Kidney glomerular epithelial cell (primary cell): Measurements from ENCODE around the gene PTPRE.

Experiments used
- DNase-seq: peaks from one replicate; lab custom pipeline; 2025; lab: John Stamatoyannopoulos, UW

PTPRE gene

DNA sequence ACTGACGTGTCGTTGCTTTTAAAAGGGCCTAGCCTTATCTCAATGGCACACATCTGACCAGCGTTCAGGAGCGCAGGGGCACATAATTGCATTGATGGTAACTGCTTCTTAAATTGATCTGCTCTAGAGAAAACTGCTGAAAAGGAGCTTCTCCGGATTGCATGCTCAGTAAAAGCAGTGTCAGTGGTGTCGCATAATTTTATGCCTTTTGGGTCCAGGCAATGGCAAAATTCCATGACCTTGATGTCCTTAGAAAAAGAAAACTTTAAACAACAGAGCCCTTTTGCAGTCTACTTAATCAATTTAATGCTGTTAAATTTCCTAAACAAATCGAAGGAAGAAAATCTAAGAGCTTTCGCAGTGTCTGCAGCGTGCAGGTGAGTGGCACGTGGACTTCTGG lies 75.7 kb downstream of the PTPRE start:
- DNase-seq = no peak

- no peak for DNase-seq
These were observed 76.6 kb downstream of the PTPRE start for GRCh38 chr10:127983344-127984100.

DNA sequence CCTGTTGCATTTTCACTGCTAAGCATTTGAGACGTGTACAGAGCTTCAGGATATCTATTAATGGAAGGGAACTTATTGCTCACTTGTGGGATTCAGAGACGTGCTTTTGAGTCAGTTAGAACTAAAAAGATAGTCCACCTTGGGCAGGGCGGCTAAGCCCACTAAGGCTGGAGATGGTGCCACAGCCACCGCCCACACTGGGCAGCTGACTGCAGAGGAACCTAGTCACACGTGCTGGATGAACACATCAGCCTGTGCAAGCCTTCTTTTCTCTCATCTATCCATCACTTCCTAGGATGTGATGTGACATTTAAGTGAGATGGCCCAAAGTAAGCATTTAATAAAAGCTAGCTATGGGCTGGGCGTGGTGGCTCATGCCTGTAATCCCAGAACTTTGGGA lies 78.0 kb downstream of the PTPRE start:
- DNase-seq = no peak

DNA sequence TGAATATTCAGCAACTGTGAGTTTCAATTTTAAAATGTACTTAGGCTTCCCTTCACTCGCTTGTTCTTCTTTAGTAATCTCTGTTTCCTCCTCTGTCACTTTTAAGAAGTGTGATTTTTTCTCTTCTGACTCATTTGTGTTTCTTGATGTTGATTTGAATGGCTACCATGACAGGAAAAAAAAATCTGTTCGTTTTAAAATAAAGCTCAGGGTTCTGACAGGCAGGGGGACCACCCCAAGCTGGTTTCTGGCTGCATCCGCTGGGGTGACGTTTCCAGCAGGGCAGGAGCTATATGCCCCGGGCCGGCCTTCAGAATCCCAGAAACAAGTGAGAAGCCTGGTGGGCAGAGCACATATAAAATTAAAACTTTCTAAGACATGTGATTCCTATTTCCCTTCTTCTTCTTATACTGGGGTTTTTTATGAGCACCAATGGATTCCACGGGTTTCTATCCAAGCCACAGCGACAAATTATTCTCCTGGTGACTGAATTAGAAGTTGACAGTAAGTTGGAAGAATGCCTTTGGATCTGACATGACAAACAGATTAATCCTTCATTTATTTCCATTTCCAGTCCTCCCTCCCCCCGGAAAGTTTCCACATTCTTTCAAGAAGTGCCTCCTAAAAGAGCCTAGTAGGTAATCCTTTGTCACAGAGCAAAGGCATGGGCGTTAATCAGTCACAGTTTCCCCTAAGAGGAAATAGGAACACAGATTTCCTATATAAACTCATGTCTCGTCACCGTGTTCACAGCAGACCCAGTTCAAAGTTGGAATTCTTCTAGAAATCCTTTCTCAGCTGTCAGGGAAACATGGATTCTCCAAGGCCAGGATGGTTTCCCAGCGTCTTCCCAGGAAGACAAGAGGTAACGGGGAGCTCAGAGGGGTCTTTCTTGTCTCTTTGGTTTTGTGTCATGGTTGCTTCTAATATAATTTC lies 79.9 kb downstream of the PTPRE start:
- no peak for DNase-seq

- DNase-seq = no peak
These were observed 80.8 kb downstream of the PTPRE start for GRCh38 chr10:127987467-127988380.

- DNase-seq = no peak
These were observed 82.6 kb downstream of the PTPRE start for GRCh38 chr10:127989481-127990012.

DNA sequence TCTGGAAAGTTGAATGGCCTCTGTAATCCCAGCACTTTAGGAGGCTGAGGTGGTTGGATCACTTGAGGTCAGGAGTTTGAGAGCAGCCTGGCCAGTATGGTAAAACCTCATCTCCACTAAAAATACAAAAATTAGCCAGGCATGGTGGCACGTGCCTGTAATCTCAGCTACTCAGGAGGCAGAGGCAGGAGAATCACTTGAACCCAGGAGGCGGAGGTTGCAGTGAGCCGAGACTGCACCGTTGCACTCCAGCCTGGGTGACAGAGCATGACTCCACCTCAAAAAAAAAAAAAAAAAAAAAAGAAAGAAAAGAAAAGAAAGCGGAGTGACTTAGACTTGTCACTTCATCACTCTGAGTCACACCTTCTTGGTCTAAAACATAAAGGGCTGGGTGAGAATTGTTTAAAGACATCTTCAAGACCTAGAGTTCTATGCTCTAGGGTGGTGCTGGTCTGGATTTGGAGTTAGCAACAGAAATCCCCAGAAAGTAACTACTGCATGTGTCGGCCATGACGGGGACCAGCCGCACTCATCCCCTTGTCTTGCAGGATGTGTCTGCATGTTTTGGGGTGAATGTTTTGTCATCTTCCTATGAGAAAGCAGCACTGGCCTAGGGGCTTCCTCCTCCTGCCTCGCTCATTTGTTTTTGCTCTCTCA lies 83.4 kb downstream of the PTPRE start:
- peak; percentile 53 for DNase-seq

GRCh38 chr10:127990846-127991542 lies 84.1 kb downstream of the PTPRE start:
- DNase-seq = peak; percentile 99

DNA sequence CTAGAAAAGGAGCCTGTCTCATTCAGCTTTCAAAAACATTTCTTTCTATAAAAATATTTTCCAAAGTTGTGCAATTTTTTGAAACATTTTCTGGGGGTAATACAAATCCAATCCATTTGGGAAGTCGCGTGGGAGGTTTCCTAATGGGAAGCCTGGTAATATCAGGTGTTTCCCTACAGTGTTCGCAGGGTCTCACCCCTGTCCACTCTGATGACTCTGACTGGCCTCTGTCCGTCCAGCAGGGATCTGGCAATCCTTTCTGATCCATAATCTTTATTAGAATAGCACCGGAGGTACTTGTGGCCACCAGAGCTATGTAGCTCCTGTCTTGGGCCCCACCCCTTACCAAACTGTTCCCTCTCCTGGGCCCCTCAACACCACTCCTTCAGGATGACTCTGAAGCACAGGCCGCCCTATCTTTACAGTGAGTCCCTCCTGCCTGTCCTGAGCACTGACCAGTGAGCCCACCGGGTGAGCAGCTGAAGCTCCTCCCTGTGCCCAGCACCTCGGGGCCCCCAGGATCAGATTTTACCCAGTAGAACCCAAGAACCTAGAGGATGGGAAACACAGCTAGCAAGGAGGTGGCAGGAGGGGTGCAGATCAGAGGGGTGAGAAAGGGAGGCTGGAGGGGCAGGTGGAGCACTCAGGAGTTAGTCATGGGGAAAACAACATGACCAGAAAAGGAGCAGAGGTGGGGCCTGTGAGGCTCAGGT lies 84.8 kb downstream of the PTPRE start:
- DNase-seq = no peak

DNA sequence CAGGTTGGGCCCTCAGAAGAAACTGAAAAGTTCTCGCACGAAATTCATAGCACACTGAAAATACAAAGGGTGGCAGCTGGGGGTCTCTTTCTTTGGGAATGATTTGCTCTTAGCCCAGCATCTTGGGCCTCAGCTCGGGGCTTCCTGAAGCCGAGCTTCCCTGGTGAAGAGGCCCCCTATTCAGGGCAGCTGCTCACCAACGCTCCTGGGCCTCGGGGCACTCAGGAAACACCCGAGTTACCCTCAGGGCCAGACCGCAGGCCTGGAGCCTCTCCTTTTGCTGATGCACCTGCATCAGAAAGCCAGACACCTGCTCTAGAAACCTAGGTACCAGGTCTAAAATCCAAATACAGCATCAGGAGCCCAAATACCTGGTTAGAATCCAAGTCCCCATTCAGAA lies 85.5 kb downstream of the PTPRE start:
- DNase-seq = no peak

GRCh38 chr10:127993056-127993690 lies 86.3 kb downstream of the PTPRE start:
- no peak for DNase-seq

GRCh38 chr10:127995939-127996338 lies 89.0 kb downstream of the PTPRE start:
- no peak for DNase-seq

DNA sequence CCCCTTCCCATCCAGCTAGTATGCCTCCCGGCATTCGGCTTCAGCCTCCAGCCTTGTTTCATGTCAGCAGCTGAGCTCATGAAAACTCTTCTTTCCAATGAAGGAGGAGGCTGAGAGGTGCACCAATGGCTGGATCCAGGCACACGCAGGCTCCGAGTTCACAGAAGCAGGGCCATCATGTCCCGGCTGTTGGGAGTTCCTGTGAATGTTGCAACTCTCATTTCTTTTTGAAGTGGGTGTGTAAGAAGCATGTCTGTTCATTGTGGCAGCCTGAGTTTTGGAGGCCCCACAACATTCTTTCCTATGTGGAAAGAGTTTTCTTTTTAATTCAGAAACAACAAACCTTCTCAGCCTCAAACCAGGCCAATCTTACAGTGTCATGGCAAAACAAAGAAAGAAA lies 89.7 kb downstream of the PTPRE start:
- DNase-seq = no peak

DNA sequence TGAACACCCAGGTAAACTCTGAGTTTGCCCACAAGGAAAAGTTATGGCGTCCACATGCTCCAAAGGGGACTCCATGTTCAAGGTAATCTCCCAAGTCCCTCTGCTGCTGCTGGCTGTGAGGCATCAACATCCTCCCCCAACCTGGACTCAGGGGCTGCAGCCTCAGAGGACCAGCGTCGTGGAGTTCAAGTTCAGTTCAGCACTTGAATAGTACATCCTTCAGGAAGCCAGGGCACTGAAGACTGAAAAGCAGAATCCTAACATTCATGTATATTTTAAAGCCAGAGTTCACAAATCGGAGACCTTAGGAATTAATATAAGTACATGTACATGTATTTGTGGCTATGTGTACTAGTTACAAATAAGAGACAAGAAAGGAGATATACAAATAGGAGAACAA lies 90.4 kb downstream of the PTPRE start:
- DNase-seq = no peak

GRCh38 chr10:127997937-127998336 lies 91.0 kb downstream of the PTPRE start:
- DNase-seq = no peak

DNA sequence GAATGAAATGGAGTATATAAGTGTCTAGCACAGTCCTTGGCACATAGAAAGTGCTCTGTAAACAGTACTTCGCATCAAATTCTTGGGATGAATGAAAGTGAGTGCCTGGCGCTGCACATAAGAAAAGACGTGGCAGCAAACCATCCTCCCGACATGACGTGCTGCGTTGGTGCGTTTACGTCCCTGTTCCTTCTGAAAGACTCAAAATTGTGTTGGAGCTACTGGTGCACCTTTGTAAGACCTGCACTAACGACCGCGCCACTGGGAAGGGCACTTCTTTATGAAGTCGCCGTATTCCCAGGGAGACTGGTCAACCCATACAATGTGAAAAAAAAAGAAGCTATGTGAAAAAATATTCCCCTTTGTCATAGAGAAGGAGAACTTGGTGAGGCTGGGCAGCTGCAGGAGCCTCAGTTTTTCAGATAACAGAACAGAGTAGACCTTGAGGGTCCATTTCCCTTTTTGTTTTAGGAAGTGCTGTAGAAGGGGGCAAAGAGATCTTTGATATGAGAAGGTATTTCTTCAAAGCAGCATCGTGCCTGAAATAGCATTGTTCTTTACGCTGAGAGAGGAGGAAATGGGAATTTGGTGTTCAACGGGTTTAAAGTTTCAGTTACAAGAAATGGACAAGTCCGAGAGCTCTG lies 91.7 kb downstream of the PTPRE start:
- DNase-seq = no peak

- no peak for DNase-seq
These were observed 92.6 kb downstream of the PTPRE start for GRCh38 chr10:127999297-128000129.
